Panc1 (cell line): ENCODE results near the gene POLN. TPM values are rescaled to one million over a fixed set of nuclear protein-coding genes. Genes with fewer than 3 reads are reported as not detected.

Experiments used
- ATAC-seq: fragments of 200-7000 bp; cut with Tn5 transposase; 2 replicates; pipeline ENCODE4 v1.9.1; 2020; ENCODE audit warnings: mild to moderate bottlenecking, moderate library complexity
- BruUV-seq: library from RNA; stranded (reverse); fragments of 400-500 nt; replicated peaks from 2 replicates; lab custom pipeline; 2021; lab: Mats Ljungman, UMichigan
- CTCF ChIA-PET: fragments of 300-600 bp; sonication (Branson Sonifier 250); formaldehyde crosslinking; loops from one replicate; lab custom pipeline; 2022; ENCODE audit warnings: antibody characterized with exemption; lab: Charles Lee
- POLR2A ChIA-PET: fragments of 300-600 bp; sonication (Branson Sonifier 250); formaldehyde crosslinking; loops from one replicate; lab custom pipeline; 2022; ENCODE audit warnings: antibody characterized with exemption; lab: Charles Lee
- DNase-seq: peaks from one replicate; pipeline ENCODE4 v3.0.0-alpha.2; 2010; ENCODE audit warnings: low read depth, low spot score
- H3K27ac ChIP-seq: 2 replicates; pipeline ENCODE4 v1.5.1; 2011; ENCODE audit warnings: mild to moderate bottlenecking, low read length, inconsistent platforms
- H3K27me3 ChIP-seq: fragments of 200-500 bp; sonication (Bioruptor generic); 2 replicates; pipeline ENCODE4 v1.6.0; 2014; ENCODE audit warnings: low read length, inconsistent platforms; ENCODE audit not compliant: control insufficient read depth, insufficient read depth
- H3K36me3 ChIP-seq: fragments of 200-500 bp; sonication (Bioruptor generic); 2 replicates; pipeline ENCODE4 v1.5.1; 2014; ENCODE audit warnings: inconsistent platforms, mild to moderate bottlenecking, low read length, moderate library complexity; ENCODE audit not compliant: control insufficient read depth, insufficient read depth
- H3K4me1 ChIP-seq: 2 replicates; pipeline ENCODE4 v1.5.1; 2011; ENCODE audit warnings: inconsistent platforms, mild to moderate bottlenecking, low read length, moderate library complexity; ENCODE audit not compliant: control insufficient read depth, insufficient read depth
- H3K4me3 ChIP-seq, 2 experiments: 2 replicates each; pipeline ENCODE4 v1.5.1; 2011 to 2012; ENCODE audit warnings: low read depth in 2 of 2, low read length in 2 of 2, mild to moderate bottlenecking in 2 of 2, inconsistent platforms in 1 of 2, moderate library complexity in 1 of 2
- H3K9me3 ChIP-seq: fragments of 200-500 bp; sonication (Bioruptor generic); 2 replicates; pipeline ENCODE4 v1.5.1; 2014; ENCODE audit warnings: low read depth, mild to moderate bottlenecking, inconsistent platforms, low read length, moderate library complexity; ENCODE audit not compliant: control insufficient read depth, insufficient read depth
- POLR2AphosphoS5 ChIP-seq: IDR thresholded peaks from 2 replicates; pipeline ENCODE4 v1.6.1; 2012; ENCODE audit warnings: mild to moderate bottlenecking, low read depth, low read length, moderate library complexity
- REST ChIP-seq, 2 experiments: IDR thresholded peaks; 2 replicates each; pipeline ENCODE4 v1.6.1; 2011 to 2012; ENCODE audit warnings: low read depth in 2 of 2, control low read depth in 1 of 2, low read length in 1 of 2, mild to moderate bottlenecking in 1 of 2, moderate library complexity in 1 of 2; ENCODE audit not compliant: insufficient read depth in 1 of 2
- SIN3A ChIP-seq: IDR thresholded peaks from 2 replicates; pipeline ENCODE4 v1.6.1; 2012; ENCODE audit warnings: low read depth, mild to moderate bottlenecking, low read length, moderate library complexity, borderline replicate concordance; ENCODE audit not compliant: insufficient read depth
- TCF7L2 ChIP-seq: IDR thresholded peaks from 2 replicates; pipeline ENCODE4 v1.6.1; 2011; ENCODE audit warnings: mild to moderate bottlenecking, low read depth, low read length, inconsistent platforms
- in situ Hi-C: cut with HindIII; loops from 2 replicates; pipeline ENCODE4 v1.10.0; 2016; ENCODE audit warnings: low sequenced_read_pairs, low pct_unique_long_range_greater_than_20kb
- intact Hi-C: fragments of 100-400 bp; cut with micrococcal nuclease; formaldehyde crosslinking; loops from one replicate; pipeline ENCODE4 v1.10.0; 2022; ENCODE audit not compliant: unreplicated experiment
- total RNA-seq: library from RNA; stranded (reverse); gene quantifications from one replicate; pipeline ENCODE4 v1.2.1, GENCODE V29; 2021; ENCODE audit not compliant: unreplicated experiment
- TF ChIP-seq, protein P1 (sequence below): fragments of 450-650 bp; IDR thresholded peaks from 2 replicates; pipeline ENCODE4 v1.5.1; 2017; ENCODE audit warnings: mild to moderate bottlenecking

POLN gene
- total RNA-seq, 1 experiment from 2014 or later = 4.3 TPM

DNA sequence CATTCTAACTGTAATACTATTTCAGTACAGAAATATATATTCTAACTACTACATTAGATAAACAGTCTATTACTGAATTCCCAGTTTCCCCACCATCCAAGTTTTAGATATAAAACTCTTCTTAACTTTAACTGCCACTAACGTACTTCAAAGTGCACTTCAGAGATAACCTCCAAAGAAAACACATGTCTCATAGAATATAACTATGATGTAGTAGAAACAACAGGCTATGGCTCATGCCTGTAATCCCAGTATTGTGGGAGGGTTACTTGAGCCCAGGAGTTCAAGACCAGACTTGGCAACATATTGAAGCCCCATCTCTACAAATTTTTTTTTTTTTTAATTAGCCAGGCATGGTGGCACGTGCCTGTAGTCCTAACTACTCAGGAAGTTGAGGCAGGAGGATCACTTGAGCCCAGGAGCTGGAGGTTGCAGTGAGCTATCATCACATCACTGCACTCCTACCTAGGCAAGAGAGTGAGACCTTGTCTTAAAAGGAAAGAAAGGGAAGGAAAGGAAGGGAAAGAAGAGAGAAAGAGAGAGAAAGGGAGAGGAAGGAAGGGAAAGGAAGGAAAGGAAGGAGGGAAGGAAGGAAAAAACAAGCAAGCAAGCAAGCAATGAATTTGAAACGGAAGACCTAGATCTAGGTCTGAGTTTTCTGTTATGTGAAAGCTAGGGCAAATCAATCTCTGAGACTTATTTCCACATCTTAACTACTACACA, 4.8 kb downstream of the POLN start:
- H3K27me3 ChIP-seq = no peaks in the 10 kb centered on the region
- in situ Hi-C loops (no loop called here), intact Hi-C loops (no loop called here)
- no peak overlapping the region for H3K27ac ChIP-seq
- DNase-seq = no peak
- no peak for ATAC-seq
- no peak overlapping the region for H3K4me3 ChIP-seq
- no peaks in the 10 kb centered on the region for H3K9me3 ChIP-seq
- peaks cover 13% of the 10 kb centered on the region; the same call in 1 of the 2 replicates for H3K36me3 ChIP-seq
- CTCF ChIA-PET = no interaction called here
- peaks cover 9% of the 10 kb centered on the region for H3K4me1 ChIP-seq
- no peak for TF ChIP-seq SIN3A
- no peak for TF ChIP-seq REST (IDR thresholded peaks at IDR 0.05; ENCODE audit: insufficient read depth in 1 of 2, low read depth in 2 of 2, low read length in 1 of 2)
- TF ChIP-seq TCF7L2 = no peak
- TF ChIP-seq, protein P1, sequence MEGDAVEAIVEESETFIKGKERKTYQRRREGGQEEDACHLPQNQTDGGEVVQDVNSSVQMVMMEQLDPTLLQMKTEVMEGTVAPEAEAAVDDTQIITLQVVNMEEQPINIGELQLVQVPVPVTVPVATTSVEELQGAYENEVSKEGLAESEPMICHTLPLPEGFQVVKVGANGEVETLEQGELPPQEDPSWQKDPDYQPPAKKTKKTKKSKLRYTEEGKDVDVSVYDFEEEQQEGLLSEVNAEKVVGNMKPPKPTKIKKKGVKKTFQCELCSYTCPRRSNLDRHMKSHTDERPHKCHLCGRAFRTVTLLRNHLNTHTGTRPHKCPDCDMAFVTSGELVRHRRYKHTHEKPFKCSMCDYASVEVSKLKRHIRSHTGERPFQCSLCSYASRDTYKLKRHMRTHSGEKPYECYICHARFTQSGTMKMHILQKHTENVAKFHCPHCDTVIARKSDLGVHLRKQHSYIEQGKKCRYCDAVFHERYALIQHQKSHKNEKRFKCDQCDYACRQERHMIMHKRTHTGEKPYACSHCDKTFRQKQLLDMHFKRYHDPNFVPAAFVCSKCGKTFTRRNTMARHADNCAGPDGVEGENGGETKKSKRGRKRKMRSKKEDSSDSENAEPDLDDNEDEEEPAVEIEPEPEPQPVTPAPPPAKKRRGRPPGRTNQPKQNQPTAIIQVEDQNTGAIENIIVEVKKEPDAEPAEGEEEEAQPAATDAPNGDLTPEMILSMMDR = no peak
- no peak for TF ChIP-seq POLR2AphosphoS5
- BruUV-seq = no TSS peak
- POLR2A ChIA-PET = no interaction called here

DNA sequence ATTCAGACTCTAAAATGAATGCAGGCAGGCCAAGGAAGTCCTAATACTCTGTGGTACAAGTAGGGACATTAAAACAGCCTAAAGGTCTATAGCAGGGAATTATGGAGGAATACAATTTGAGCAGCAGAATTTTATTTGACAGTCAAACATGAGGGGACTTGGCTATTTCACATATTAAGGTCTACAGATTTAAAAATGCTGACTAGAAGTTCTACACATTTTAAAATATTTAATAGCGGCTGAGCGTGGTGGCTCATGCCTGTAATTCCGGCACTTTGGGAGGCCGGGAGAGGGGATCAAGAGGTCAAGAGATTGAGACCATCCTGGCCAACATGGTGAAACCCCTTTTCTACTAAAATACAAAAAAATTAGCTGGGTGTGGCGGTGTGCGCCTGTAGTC, 10.8 kb downstream of the POLN start:
- in situ Hi-C loops = no loop called here
- no peaks in the 10 kb centered on the region for H3K4me1 ChIP-seq

More for the DNA sequence above, 10.8 kb downstream of the POLN start:
- DNase-seq (no peak), ATAC-seq (no peak)
- peaks cover 9% of the 10 kb centered on the region; the same call in 1 of the 2 replicates for H3K36me3 ChIP-seq
- no peak overlapping the region for H3K4me3 ChIP-seq
- TF ChIP-seq TCF7L2 (no peak), REST (IDR thresholded peaks at IDR 0.05; ENCODE audit: insufficient read depth in 1 of 2, low read depth in 2 of 2, low read length in 1 of 2) (no peak), SIN3A (no peak)
- TF ChIP-seq, protein P1 = no peak
- no TSS peak for BruUV-seq
- ChIA-PET CTCF (no interaction called here), POLR2A (interaction anchor here (0.6 kb wide), 1 partner anchor 497 kb away, joined by 8 read pairs; no protein-coding TSS in a partner anchor)
- intact Hi-C loops = no loop called here
- H3K9me3 ChIP-seq = no peaks in the 10 kb centered on the region
- H3K27me3 ChIP-seq = no peaks in the 10 kb centered on the region
- no peak overlapping the region for H3K27ac ChIP-seq
